Right lobe of liver (tissue), 6 donors: Measurements from ENCODE around the gene ZC3H13. TPM values are rescaled to one million over a fixed set of nuclear protein-coding genes. Genes with fewer than 3 reads are reported as not detected.

Experiments used
- ATAC-seq, 4 donors: fragments of 200-7000 bp; cut with Tn5 transposase; one replicate each; pipeline ENCODE4 v1.9.1; 2020; ENCODE audit warnings: mild to moderate bottlenecking in 4 of 4, moderate library complexity in 4 of 4
- DNase-seq, 3 donors: peaks; one replicate each; pipeline ENCODE4 v3.0.0-alpha.2; 2020
- H3K27ac ChIP-seq, 3 donors: fragments of 200-600 bp; one replicate each; pipeline ENCODE4 v1.8.0; 2022
- H3K27me3 ChIP-seq, 2 donors: fragments of 200-600 bp; one replicate each; pipeline ENCODE4 v1.8.0; 2022
- H3K36me3 ChIP-seq, 4 donors: fragments of 200-600 bp; sonication (generic) in 1 of 4; one replicate each; pipeline versions ENCODE4 v1.5.1 to v1.8.0; 2017 to 2022; ENCODE audit warnings: control low read depth in 1 of 4
- H3K4me1 ChIP-seq, 4 donors: fragments of 200-600 bp; sonication (generic) in 1 of 4; one replicate each; pipeline versions ENCODE4 v1.5.1 to v1.8.0; 2017 to 2022; ENCODE audit warnings: control low read depth in 1 of 4
- H3K4me3 ChIP-seq, 3 donors: fragments of 200-600 bp; one replicate each; pipeline ENCODE4 v1.8.0; 2022
- H3K9me3 ChIP-seq, 4 donors: fragments of 200-600 bp; sonication (generic) in 1 of 4; one replicate each; pipeline versions ENCODE4 v1.5.1 to v1.8.0; 2017 to 2022; ENCODE audit warnings: control low read depth in 1 of 4
- CTCF ChIP-seq, 4 donors: fragments of 200-600 bp in 3 of 4; fragments of 450-650 bp in 1 of 4; IDR thresholded peaks; one replicate each; pipeline versions ENCODE4 v1.5.1 to v1.8.0; 2016 to 2022; ENCODE audit warnings: antibody characterized with exemption in 4 of 4, mild to moderate bottlenecking in 2 of 4
- POLR2A ChIP-seq: fragments of 450-650 bp; IDR thresholded peaks from one replicate; pipeline ENCODE4 v1.6.1; 2017; ENCODE audit warnings: antibody characterized with exemption, mild to moderate bottlenecking
- WGBS: methylation state at CpG from one replicate; pipeline ENCODE4 v1.1.6; 2018; ENCODE audit warnings: low coverage, low lambda C conversion rate; ENCODE audit not compliant: insufficient coverage; ENCODE audit errors: missing lambda C conversion rate; 5-methylcytosine and 5-hydroxymethylcytosine counted together
- intact Hi-C, 2 donors: fragments of 100-400 bp; cut with DNase I; formaldehyde crosslinking; loops; one replicate each; pipeline versions ENCODE4 v1.11.2 to v1.14.1; 2022
- total RNA-seq, 6 experiments: library from RNA; depleted of rRNA in 2 of 6; stranded (reverse); fragments of >200 nt in 2 of 6; fragmentation: NEBNext Ultra II Directional in 3 of 6; extraction: Animal tissue kit (Norgen Biotek cat#: 25700) in 3 of 6; gene quantifications; one replicate each; pipeline versions ENCODE4 v1.1.0 to v1.2.4, GENCODE V29; 2016 to 2023
- donor health status: DM: no; HTN: yes; CAD: no.
- donor health status: DM: no; HTN: no; CAD: no.
- donor health status: DM: no; HTN: no; CAD: no.
- donor health status: DM: no; HTN: yes; CAD: no.
- donor health status: DM: no; HTN: yes; CAD: no.

The ZC3H13 gene
- total RNA-seq, 6 experiments from 2014 or later: 20.3 to 52.8 (median 50.3) TPM

GRCh38 chr13:45967589-45967988 is 85.0 kb downstream of the ZC3H13 start:
- intact Hi-C loops: no loop called here
- peaks cover 13 to 85% (median 46%) of the 10 kb centered on the region in 4 donors for H3K36me3 ChIP-seq

GRCh38 chr13:45966715-45967114 is 85.8 kb downstream of the ZC3H13 start:
- intact Hi-C loops: no loop called here
- WGBS: 72% methylated on average over 3 of the region's 3 CpGs
- H3K4me1 ChIP-seq: no peaks in the 10 kb centered on the region
- H3K27me3 ChIP-seq: no peaks in the 10 kb centered on the region
- H3K4me3 ChIP-seq: no peak overlapping the region
- no peak for DNase-seq
- H3K27ac ChIP-seq: no peak overlapping the region
- TF ChIP-seq POLR2A: no peak
- ATAC-seq: no peak
- peaks cover 13 to 89% (median 46%) of the 10 kb centered on the region in 4 donors for H3K36me3 ChIP-seq
- no peaks in the 10 kb centered on the region for H3K9me3 ChIP-seq

More at GRCh38 chr13:45967589-45967988, 85.0 kb downstream of the ZC3H13 start:
- no peaks in the 10 kb centered on the region for H3K27me3 ChIP-seq
- H3K9me3 ChIP-seq: no peaks in the 10 kb centered on the region
- WGBS: 97% methylated on average over 14 of the region's 16 CpGs
- no peak overlapping the region for H3K4me3 ChIP-seq
- H3K27ac ChIP-seq: no peak overlapping the region
- no peak for DNase-seq
- H3K4me1 ChIP-seq: no peaks in the 10 kb centered on the region
- ATAC-seq: no peak
- no peak for TF ChIP-seq POLR2A
- TF ChIP-seq CTCF (IDR thresholded peaks at IDR 0.05): no peak

- ATAC-seq: no peak
- DNase-seq: no peak
- H3K27ac ChIP-seq: no peak overlapping the region
- H3K27me3 ChIP-seq: no peaks in the 10 kb centered on the region
- intact Hi-C loops: no loop called here
- TF ChIP-seq CTCF (IDR thresholded peaks at IDR 0.05): no peak
- no peak for TF ChIP-seq POLR2A
- no peak overlapping the region for H3K4me3 ChIP-seq
- WGBS: 56% methylated on average over 1 of the region's 1 CpG
- H3K9me3 ChIP-seq: no peaks in the 10 kb centered on the region
- H3K4me1 ChIP-seq: no peaks in the 10 kb centered on the region
- H3K36me3 ChIP-seq: peaks cover 0 to 80% (median 35%) of the 10 kb centered on the region in 4 donors
These were observed 91.1 kb downstream of the ZC3H13 start for GRCh38 chr13:45961468-45961867.

- DNase-seq (no peak), ATAC-seq (no peak)
- 80% methylated on average over 3 of the region's 3 CpGs for WGBS
- Histone ChIP-seq H3K27ac (no peak overlapping the region), H3K4me3 (no peak overlapping the region), H3K27me3 (no peaks in the 10 kb centered on the region), H3K4me1 (no peaks in the 10 kb centered on the region), H3K36me3 (peaks cover 0 to 41% (median 24%) of the 10 kb centered on the region in 4 donors), H3K9me3 (no peaks in the 10 kb centered on the region)
- intact Hi-C loops: no loop called here
- no peak for TF ChIP-seq POLR2A
- TF ChIP-seq CTCF (IDR thresholded peaks at IDR 0.05): no peak
These were observed 97.4 kb downstream of the ZC3H13 start for GRCh38 chr13:45954836-45955800.

GRCh38 chr13:45953082-45953481 is 99.5 kb downstream of the ZC3H13 start:
- Histone ChIP-seq H3K4me3 (no peak overlapping the region), H3K27ac (no peak overlapping the region), H3K36me3 (peaks cover 0 to 25% (median 16%) of the 10 kb centered on the region in 4 donors), H3K9me3 (no peaks in the 10 kb centered on the region), H3K4me1 (no peaks in the 10 kb centered on the region), H3K27me3 (no peaks in the 10 kb centered on the region)
- intact Hi-C loops: no loop called here
- 89% methylated on average over 3 of the region's 3 CpGs for WGBS
- TF ChIP-seq POLR2A (no peak), CTCF (IDR thresholded peaks at IDR 0.05) (no peak)
- ATAC-seq (no peak), DNase-seq (no peak)
